ENCODE measurements around the gene COL26A1. TPM values are rescaled to one million over a fixed set of nuclear protein-coding genes. Genes with fewer than 3 reads are reported as not detected.

COL26A1 gene
- total RNA-seq, 6 experiments from 2014 or later = 1.4 to 5.4 (median 3.0) TPM

- whole genome bisulfite sequencing (ENCODE audit: insufficient coverage, low coverage, low lambda C conversion rate, missing lambda C conversion rate) = 55% methylated on average over 5 of the region's 9 CpGs
- no peaks in the 10 kb centered on the region for H3K27me3 ChIP-seq
- H3K36me3 ChIP-seq = no peaks in the 10 kb centered on the region
- H3K4me1 ChIP-seq = no peaks in the 10 kb centered on the region
- no peaks in the 10 kb centered on the region for H3K9me3 ChIP-seq
- intact Hi-C loops (cut with DNase I) = no loop called here
- TF ChIP-seq CTCF (IDR thresholded peaks at IDR 0.05) (no peak), POLR2A (IDR thresholded peaks at IDR 0.05) (no peak)
- DNase-seq = no peak
- ATAC-seq = no peak
- H3K27ac ChIP-seq = no peak overlapping the region
- H3K4me3 ChIP-seq = no peak overlapping the region
These were observed 103.0 kb downstream of the COL26A1 start for GRCh38 chr7:101465576-101466196.

GRCh38 chr7:101466871-101467270, 104.2 kb downstream of the COL26A1 start:
- H3K9me3 ChIP-seq = no peaks in the 10 kb centered on the region
- no peak overlapping the region for H3K27ac ChIP-seq
- TF ChIP-seq CTCF (IDR thresholded peaks at IDR 0.05) (no peak), POLR2A (IDR thresholded peaks at IDR 0.05) (no peak)
- DNase-seq = no peak
- intact Hi-C loops (cut with DNase I) = no loop called here
- H3K4me1 ChIP-seq = no peaks in the 10 kb centered on the region
- H3K36me3 ChIP-seq = no peaks in the 10 kb centered on the region
- no peaks in the 10 kb centered on the region for H3K27me3 ChIP-seq
- H3K4me3 ChIP-seq = no peak overlapping the region
- ATAC-seq = peak in 1 of 4 donors; percentile 21
- WGBS (ENCODE audit: insufficient coverage, low coverage, low lambda C conversion rate, missing lambda C conversion rate) = 63% methylated on average over 3 of the region's 6 CpGs

GRCh38 chr7:101468546-101469275, 106.0 kb downstream of the COL26A1 start:
- Histone ChIP-seq H3K4me1 (no peaks in the 10 kb centered on the region), H3K27me3 (no peaks in the 10 kb centered on the region), H3K27ac (no peak overlapping the region), H3K4me3 (no peak overlapping the region), H3K36me3 (no peaks in the 10 kb centered on the region), H3K9me3 (no peaks in the 10 kb centered on the region)
- DNase-seq (no peak), ATAC-seq (no peak)
- intact Hi-C loops (cut with DNase I) = no loop called here
- no peak for TF ChIP-seq POLR2A (IDR thresholded peaks at IDR 0.05)
- no peak for TF ChIP-seq CTCF (IDR thresholded peaks at IDR 0.05)
- 67% methylated on average over 6 of the region's 14 CpGs for WGBS (ENCODE audit: insufficient coverage, low coverage, low lambda C conversion rate, missing lambda C conversion rate)

GRCh38 chr7:101470668-101471487, 108.2 kb downstream of the COL26A1 start:
- H3K4me1 ChIP-seq = no peaks in the 10 kb centered on the region
- no peaks in the 10 kb centered on the region for H3K36me3 ChIP-seq
- H3K27me3 ChIP-seq = no peaks in the 10 kb centered on the region
- no peak overlapping the region for H3K27ac ChIP-seq
- no peaks in the 10 kb centered on the region for H3K9me3 ChIP-seq
- no peak overlapping the region for H3K4me3 ChIP-seq
- TF ChIP-seq CTCF (IDR thresholded peaks at IDR 0.05) (no peak), POLR2A (IDR thresholded peaks at IDR 0.05) (no peak)
- ATAC-seq = no peak
- intact Hi-C loops (cut with DNase I) = no loop called here
- no peak for DNase-seq
- 68% methylated on average over 9 of the region's 9 CpGs for WGBS (ENCODE audit: insufficient coverage, low coverage, low lambda C conversion rate, missing lambda C conversion rate)
